HCT116 (cell line): ENCODE data around the gene GALNT17. TPM values are rescaled to one million over a fixed set of nuclear protein-coding genes. Genes with fewer than 3 reads are reported as not detected.

Experiments
- ATAC-seq: fragments of 200-7000 bp; cut with Tn5 transposase; 2 replicates; pipeline ENCODE4 v1.9.1; 2020; ENCODE audit warnings: mild to moderate bottlenecking, moderate library complexity
- BruUV-seq: library from RNA; stranded (reverse); fragments of 400-500 nt; replicated peaks from 2 replicates; lab custom pipeline; 2021; lab: Mats Ljungman, UMichigan
- CTCF ChIA-PET: fragments of 300-600 bp; sonication (Branson Sonifier 250); formaldehyde crosslinking; loops from one replicate; lab custom pipeline; 2021; ENCODE audit warnings: antibody characterized with exemption; lab: Charles Lee
- POLR2A ChIA-PET: fragments of 300-600, 350-600 bp; sonication (Branson Sonifier 250); formaldehyde crosslinking; loops from one replicate; lab custom pipeline; 2021; ENCODE audit warnings: antibody characterized with exemption; lab: Charles Lee
- RAD21 ChIA-PET, 2 experiments: fragments of 300-600 bp; sonication (Branson Sonifier 250); formaldehyde crosslinking; loops; one replicate each; lab custom pipeline; 2023; ENCODE audit warnings: low total read pairs in 2 of 2; ENCODE audit not compliant: uncharacterized antibody in 2 of 2, unreplicated experiment in 2 of 2, low non-redundant PET in 1 of 2; lab: Charles Lee
- DNase-seq: peaks from one replicate; pipeline ENCODE4 v3.0.0-alpha.2; 2010; ENCODE audit warnings: low read depth, low spot score
- H2AFZ ChIP-seq: fragments of 200-600 bp; shearing (Covaris generic), sonication (generic); 2 replicates; pipeline ENCODE4 v1.6.1; 2017; ENCODE audit warnings: low read depth, mixed run types, mixed read lengths, antibody characterized with exemption, low read length; ENCODE audit not compliant: poor library complexity, severe bottlenecking
- H3K27ac ChIP-seq: 2 replicates; pipeline ENCODE4 v1.5.1; 2012; ENCODE audit warnings: low read depth, low read length
- H3K27me3 ChIP-seq: fragments of 200-600 bp; sonication (generic); 2 replicates; pipeline ENCODE4 v1.6.1; 2016; ENCODE audit warnings: mixed run types, low read length, mixed read lengths; ENCODE audit not compliant: insufficient read depth
- H3K36me3 ChIP-seq, 2 experiments: fragments of 200-500 bp in 1 of 2; fragments of 200-600 bp in 1 of 2; sonication (Bioruptor generic) in 1 of 2; sonication (generic) in 1 of 2; 2 replicates each; pipeline versions ENCODE4 v1.5.1 to v1.6.1; 2014 to 2016; ENCODE audit warnings: low read length in 2 of 2, inconsistent platforms in 1 of 2, mixed read lengths in 1 of 2, mixed run types in 1 of 2; ENCODE audit not compliant: insufficient read depth in 2 of 2, control insufficient read depth in 1 of 2
- H3K4me1 ChIP-seq, 2 experiments: fragments of 200-600 bp in 1 of 2; sonication (generic) in 1 of 2; 2 replicates each; pipeline versions ENCODE4 v1.5.1 to v1.6.1; 2012 to 2017; ENCODE audit warnings: low read length in 2 of 2, inconsistent platforms in 1 of 2, mild to moderate bottlenecking in 1 of 2, mixed read lengths in 1 of 2, mixed run types in 1 of 2, moderate library complexity in 1 of 2; ENCODE audit not compliant: insufficient read depth in 2 of 2, control insufficient read depth in 1 of 2
- H3K4me2 ChIP-seq: fragments of 200-600 bp; sonication (generic); 2 replicates; pipeline ENCODE4 v1.6.1; 2017; ENCODE audit warnings: mixed run types, low read length, mixed read lengths
- H3K4me3 ChIP-seq, 2 experiments: fragments of 200-600 bp in 1 of 2; sonication (generic) in 1 of 2; replicated peaks in 1 of 2; 2 replicates each; pipeline ENCODE4 v1.5.1; 2011 to 2016; ENCODE audit warnings: low read length in 2 of 2, control low read depth in 1 of 2, low read depth in 1 of 2, mild to moderate bottlenecking in 1 of 2, mixed read lengths in 1 of 2, mixed run types in 1 of 2
- H3K79me2 ChIP-seq: fragments of 200-600 bp; sonication (generic); 2 replicates; pipeline ENCODE4 v1.6.1; 2017; ENCODE audit warnings: mild to moderate bottlenecking, mixed run types, low read length, moderate library complexity, mixed read lengths; ENCODE audit not compliant: insufficient read depth
- H3K9ac ChIP-seq: fragments of 200-600 bp; sonication (generic); 2 replicates; pipeline ENCODE4 v1.6.1; 2016; ENCODE audit warnings: low read length, mixed read lengths
- H3K9me2 ChIP-seq: fragments of 200-600 bp; sonication (generic), shearing (Covaris generic); 2 replicates; pipeline ENCODE4 v1.6.1; 2017; ENCODE audit warnings: mixed run types, mild to moderate bottlenecking, moderate library complexity; ENCODE audit not compliant: insufficient read depth
- H3K9me3 ChIP-seq, 2 experiments: fragments of 200-500 bp in 1 of 2; fragments of 200-600 bp in 1 of 2; sonication (Bioruptor generic) in 1 of 2; sonication (generic) in 1 of 2; 2 replicates each; pipeline ENCODE4 v1.6.1; 2014 to 2017; ENCODE audit warnings: low read length in 2 of 2, mixed read lengths in 2 of 2, inconsistent platforms in 1 of 2, low read depth in 1 of 2, mild to moderate bottlenecking in 1 of 2, mixed run types in 1 of 2, moderate library complexity in 1 of 2; ENCODE audit not compliant: control insufficient read depth in 1 of 2, insufficient read depth in 1 of 2
- H4K20me1 ChIP-seq: fragments of 200-600 bp; sonication (generic), shearing (Covaris generic); 2 replicates; pipeline ENCODE4 v1.6.1; 2017; ENCODE audit warnings: mixed run types, mild to moderate bottlenecking, moderate library complexity; ENCODE audit not compliant: insufficient read depth
- CBX3 ChIP-seq: IDR thresholded peaks from 2 replicates; pipeline ENCODE4 v1.6.1; 2012; ENCODE audit warnings: low read depth
- CEBPB ChIP-seq: IDR thresholded peaks from 2 replicates; pipeline ENCODE4 v1.6.1; 2012; ENCODE audit warnings: low read depth
- ELF1 ChIP-seq: IDR thresholded peaks from 2 replicates; pipeline ENCODE4 v1.6.1; 2012; ENCODE audit warnings: low read depth, borderline replicate concordance
- EZH2 ChIP-seq: fragments of 200-600 bp; sonication (generic); IDR thresholded peaks from 2 replicates; pipeline ENCODE4 v1.6.1; 2017; ENCODE audit warnings: antibody characterized with exemption, mixed run types
- FOSL1 ChIP-seq: IDR thresholded peaks from 2 replicates; pipeline ENCODE4 v1.6.1; 2012; ENCODE audit warnings: low read depth
- JUND ChIP-seq: IDR thresholded peaks from 2 replicates; pipeline ENCODE4 v1.6.1; 2012
- MAX ChIP-seq: IDR thresholded peaks from 2 replicates; pipeline ENCODE4 v1.6.1; 2012
- POLR2AphosphoS5 ChIP-seq: IDR thresholded peaks from 2 replicates; pipeline ENCODE4 v1.6.1; 2011; ENCODE audit warnings: mild to moderate bottlenecking, low read depth, low read length, moderate library complexity
- RAD21 ChIP-seq: IDR thresholded peaks from 2 replicates; pipeline ENCODE4 v1.6.1; 2012; ENCODE audit warnings: low read depth, mild to moderate bottlenecking
- REST ChIP-seq: IDR thresholded peaks from 2 replicates; pipeline ENCODE4 v1.6.1; 2012; ENCODE audit warnings: low read depth
- SIN3A ChIP-seq: IDR thresholded peaks from 2 replicates; pipeline ENCODE4 v1.6.1; 2012; ENCODE audit warnings: low read depth
- SP1 ChIP-seq: IDR thresholded peaks from 2 replicates; pipeline ENCODE4 v1.6.1; 2012; ENCODE audit warnings: low read depth
- SRF ChIP-seq: IDR thresholded peaks from 2 replicates; pipeline ENCODE4 v1.6.1; 2012; ENCODE audit warnings: low read depth
- YY1 ChIP-seq: IDR thresholded peaks from 2 replicates; pipeline ENCODE4 v1.6.1; 2011; ENCODE audit warnings: low read length, low read depth, moderate library complexity, mild to moderate bottlenecking; ENCODE audit not compliant: insufficient replicate concordance; ENCODE audit errors: extremely low read depth
- ZFX ChIP-seq: fragments of 450-650 bp; IDR thresholded peaks from 2 replicates; pipeline ENCODE4 v1.6.1; 2017
- ZNF274 ChIP-seq: fragments of 200-500 bp; sonication (Bioruptor generic); IDR thresholded peaks from 2 replicates; pipeline ENCODE4 v1.6.1; 2014; ENCODE audit warnings: mild to moderate bottlenecking, low read depth, low read length, inconsistent platforms
- intact Hi-C: fragments of 100-400 bp; cut with micrococcal nuclease; formaldehyde crosslinking; loops from 2 replicates; pipeline ENCODE4 v1.10.0; 2022
- total RNA-seq: library from RNA; stranded (reverse); gene quantifications from one replicate; pipeline ENCODE4 v1.2.1, GENCODE V29; 2021; ENCODE audit not compliant: unreplicated experiment

The GALNT17 gene
- total RNA-seq, 1 experiment from 2014 or later = not detected

- intact Hi-C loops = no loop called here
- TF ChIP-seq ELF1 (no peak), FOSL1 (no peak), EZH2 (no peak), JUND (no peak), ZNF274 (no peak), SRF (no peak), ZFX (no peak), POLR2AphosphoS5 (no peak), YY1 (no peak), MAX (no peak), REST (no peak), CBX3 (no peak), RAD21 (no peak), SP1 (no peak), SIN3A (no peak), CEBPB (no peak)
- TF ChIP-seq, all 23 proteins: peak for 0
Measured at GRCh38 chr7:71272509-71273490, 140.9 kb downstream of the GALNT17 start.

More at GRCh38 chr7:71272509-71273490, 140.9 kb downstream of the GALNT17 start:
- DNase-seq = no peak
- Histone ChIP-seq H2AFZ (no peak overlapping the region), H3K9me3 (peaks cover 0 to 16% of the 10 kb centered on the region in 2 experiments; a peak in 2 of 4 replicates), H4K20me1 (no peaks in the 10 kb centered on the region), H3K79me2 (no peaks in the 10 kb centered on the region), H3K4me3 (no peak overlapping the region), H3K4me1 (no peaks in the 10 kb centered on the region), H3K9ac (no peak overlapping the region), H3K27ac (no peak overlapping the region), H3K4me2 (no peak overlapping the region), H3K27me3 (no peaks in the 10 kb centered on the region), H3K9me2 (no peaks in the 10 kb centered on the region), H3K36me3 (no peaks in the 10 kb centered on the region)
- ChIA-PET POLR2A (no interaction called here), CTCF (no interaction called here), RAD21 (no interaction called here)
- BruUV-seq = no TSS peak
- ATAC-seq = no peak
